ENCODE results near the gene SH3BP4. TPM values are rescaled to one million over a fixed set of nuclear protein-coding genes. Genes with fewer than 3 reads are reported as not detected.
A peak's percentile ranks its signal among the peaks of the same experiment; 100 is the strongest.

SH3BP4 gene
- total RNA-seq, 1 donor from 2014 or later: 9.6 TPM

DNA sequence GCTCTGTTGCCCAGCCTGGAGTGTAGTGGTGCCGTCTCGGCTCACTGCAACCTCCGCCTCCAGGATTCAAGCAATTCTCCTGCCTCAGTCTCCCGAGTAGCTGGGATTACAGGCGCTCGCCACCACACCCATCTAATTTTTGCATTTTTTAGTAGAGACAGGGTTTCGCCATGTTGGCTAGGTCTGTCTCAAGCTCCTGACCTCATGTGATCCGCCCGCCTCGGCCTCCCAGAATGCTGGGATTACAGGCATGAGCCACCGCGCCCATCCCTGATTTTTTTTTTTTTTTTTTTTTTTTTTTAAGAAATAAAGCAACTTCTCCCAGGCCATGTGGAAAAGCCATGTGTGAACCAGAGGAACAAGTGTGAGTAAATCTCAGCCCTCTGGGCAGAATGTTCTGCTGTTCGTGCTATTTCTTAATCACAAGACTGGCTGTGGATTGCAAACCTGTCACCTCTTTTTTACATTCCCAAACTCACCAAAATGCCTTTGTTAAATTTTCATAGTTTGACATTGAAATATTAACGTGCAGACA is 6.4 kb upstream of the SH3BP4 start:
- Histone ChIP-seq H3K4me3 (no peak overlapping the region), H3K36me3 (no peaks in the 10 kb centered on the region), H3K27me3 (ENCODE audit: low read depth) (peaks cover 9% of the 10 kb centered on the region), H3K4me1 (no peaks in the 10 kb centered on the region), H3K27ac (replicated peaks) (no peak overlapping the region), H3K9me3 (replicated peaks) (peaks cover 12% of the 10 kb centered on the region)
- intact Hi-C loops (cut with micrococcal nuclease): no loop called here
- TF ChIP-seq, protein P1, sequence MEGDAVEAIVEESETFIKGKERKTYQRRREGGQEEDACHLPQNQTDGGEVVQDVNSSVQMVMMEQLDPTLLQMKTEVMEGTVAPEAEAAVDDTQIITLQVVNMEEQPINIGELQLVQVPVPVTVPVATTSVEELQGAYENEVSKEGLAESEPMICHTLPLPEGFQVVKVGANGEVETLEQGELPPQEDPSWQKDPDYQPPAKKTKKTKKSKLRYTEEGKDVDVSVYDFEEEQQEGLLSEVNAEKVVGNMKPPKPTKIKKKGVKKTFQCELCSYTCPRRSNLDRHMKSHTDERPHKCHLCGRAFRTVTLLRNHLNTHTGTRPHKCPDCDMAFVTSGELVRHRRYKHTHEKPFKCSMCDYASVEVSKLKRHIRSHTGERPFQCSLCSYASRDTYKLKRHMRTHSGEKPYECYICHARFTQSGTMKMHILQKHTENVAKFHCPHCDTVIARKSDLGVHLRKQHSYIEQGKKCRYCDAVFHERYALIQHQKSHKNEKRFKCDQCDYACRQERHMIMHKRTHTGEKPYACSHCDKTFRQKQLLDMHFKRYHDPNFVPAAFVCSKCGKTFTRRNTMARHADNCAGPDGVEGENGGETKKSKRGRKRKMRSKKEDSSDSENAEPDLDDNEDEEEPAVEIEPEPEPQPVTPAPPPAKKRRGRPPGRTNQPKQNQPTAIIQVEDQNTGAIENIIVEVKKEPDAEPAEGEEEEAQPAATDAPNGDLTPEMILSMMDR (IDR thresholded peaks at IDR 0.05; ENCODE audit: borderline replicate concordance): no peak
- no peak for DNase-seq

DNA sequence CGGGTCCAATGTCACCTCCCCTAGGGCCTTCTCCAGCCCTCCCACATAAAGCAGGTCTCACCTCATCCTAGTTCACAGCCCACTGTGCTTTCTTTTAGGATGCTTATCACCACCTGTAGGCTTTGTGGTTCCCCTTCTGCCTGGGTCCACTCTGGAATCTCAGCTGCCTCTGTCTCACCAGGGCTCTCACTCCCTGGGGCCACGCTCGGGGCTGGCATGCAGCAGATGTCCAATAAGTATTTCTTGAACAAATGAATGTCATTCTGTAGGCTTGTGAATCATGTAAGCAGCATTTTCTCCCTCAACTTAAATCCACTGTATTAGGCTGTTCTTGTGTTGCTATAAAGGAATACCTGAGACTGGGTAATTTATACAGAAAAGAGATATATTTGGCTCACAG is 4.3 kb upstream of the SH3BP4 start:
- Histone ChIP-seq H3K9me3 (replicated peaks) (peaks cover 12% of the 10 kb centered on the region), H3K27me3 (ENCODE audit: low read depth) (no peaks in the 10 kb centered on the region), H3K4me1 (peaks cover 12% of the 10 kb centered on the region), H3K27ac (replicated peaks) (no peak overlapping the region), H3K36me3 (no peaks in the 10 kb centered on the region), H3K4me3 (no peak overlapping the region)
- no peak for DNase-seq
- TF ChIP-seq, protein P1 (IDR thresholded peaks at IDR 0.05; ENCODE audit: borderline replicate concordance): no peak
- intact Hi-C loops (cut with micrococcal nuclease): no loop called here

DNA sequence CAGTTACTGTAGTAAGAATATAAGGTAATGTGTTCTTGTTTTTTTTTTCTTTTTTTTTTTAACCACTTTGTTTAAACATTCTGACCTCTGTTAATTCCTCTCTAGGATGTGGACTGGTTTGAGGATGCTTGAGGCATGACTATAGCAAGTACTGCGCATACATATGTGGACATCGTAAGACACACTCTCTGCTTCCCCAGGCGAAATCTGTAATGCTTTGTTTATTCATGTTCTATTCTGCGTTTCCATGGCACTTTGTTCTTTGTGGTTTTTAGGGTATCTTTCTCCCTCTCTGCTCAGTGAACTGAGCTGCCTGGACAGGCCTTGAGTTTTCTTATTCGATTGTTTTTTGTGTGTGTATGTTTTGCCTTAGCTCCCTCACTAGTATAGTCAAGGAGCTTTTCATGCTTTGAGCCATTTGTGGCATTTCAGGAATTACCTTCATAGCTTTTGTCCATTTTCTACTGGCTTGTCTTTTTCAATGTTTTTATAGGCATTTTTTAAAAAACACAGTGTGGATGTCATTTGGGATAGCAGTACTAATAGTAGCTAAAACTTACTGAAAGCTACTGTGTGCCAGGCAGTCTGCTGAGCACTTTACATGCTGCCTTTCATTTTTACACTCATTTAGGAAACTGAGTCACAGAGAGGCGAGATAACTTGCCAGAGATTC is 1.9 kb upstream of the SH3BP4 start:
- Histone ChIP-seq H3K4me3 (no peak overlapping the region), H3K36me3 (no peaks in the 10 kb centered on the region), H3K9me3 (replicated peaks) (no peaks in the 10 kb centered on the region), H3K4me1 (peaks cover 36% of the 10 kb centered on the region), H3K27me3 (ENCODE audit: low read depth) (no peaks in the 10 kb centered on the region), H3K27ac (replicated peaks) (no peak overlapping the region)
- DNase-seq: no peak
- intact Hi-C loops (cut with micrococcal nuclease): no loop called here
- TF ChIP-seq, protein P1 (IDR thresholded peaks at IDR 0.05; ENCODE audit: borderline replicate concordance): no peak

DNA sequence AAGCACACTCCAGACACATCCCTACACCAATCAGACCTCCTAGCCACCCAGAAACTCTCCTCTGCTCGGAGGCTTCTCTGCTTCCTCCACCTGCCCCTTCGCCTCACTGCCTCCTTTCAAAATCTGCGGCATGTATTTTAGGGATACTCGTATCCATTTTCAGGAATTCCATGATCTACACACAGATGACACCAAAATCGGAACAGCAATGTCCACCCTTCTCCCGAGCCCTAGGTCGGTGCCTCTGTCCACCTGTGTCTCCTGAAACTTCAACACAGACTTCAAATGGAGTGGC is 1.4 kb upstream of the SH3BP4 start:
- H3K36me3 ChIP-seq: no peaks in the 10 kb centered on the region
- intact Hi-C loops (cut with micrococcal nuclease): no loop called here
- H3K9me3 ChIP-seq (replicated peaks): no peaks in the 10 kb centered on the region
- TF ChIP-seq, protein P1 (IDR thresholded peaks at IDR 0.05; ENCODE audit: borderline replicate concordance): no peak
- H3K4me3 ChIP-seq: no peak overlapping the region
- no peak overlapping the region for H3K27ac ChIP-seq (replicated peaks)
- H3K27me3 ChIP-seq (ENCODE audit: low read depth): no peaks in the 10 kb centered on the region
- DNase-seq: no peak
- peaks cover 40% of the 10 kb centered on the region for H3K4me1 ChIP-seq

DNA sequence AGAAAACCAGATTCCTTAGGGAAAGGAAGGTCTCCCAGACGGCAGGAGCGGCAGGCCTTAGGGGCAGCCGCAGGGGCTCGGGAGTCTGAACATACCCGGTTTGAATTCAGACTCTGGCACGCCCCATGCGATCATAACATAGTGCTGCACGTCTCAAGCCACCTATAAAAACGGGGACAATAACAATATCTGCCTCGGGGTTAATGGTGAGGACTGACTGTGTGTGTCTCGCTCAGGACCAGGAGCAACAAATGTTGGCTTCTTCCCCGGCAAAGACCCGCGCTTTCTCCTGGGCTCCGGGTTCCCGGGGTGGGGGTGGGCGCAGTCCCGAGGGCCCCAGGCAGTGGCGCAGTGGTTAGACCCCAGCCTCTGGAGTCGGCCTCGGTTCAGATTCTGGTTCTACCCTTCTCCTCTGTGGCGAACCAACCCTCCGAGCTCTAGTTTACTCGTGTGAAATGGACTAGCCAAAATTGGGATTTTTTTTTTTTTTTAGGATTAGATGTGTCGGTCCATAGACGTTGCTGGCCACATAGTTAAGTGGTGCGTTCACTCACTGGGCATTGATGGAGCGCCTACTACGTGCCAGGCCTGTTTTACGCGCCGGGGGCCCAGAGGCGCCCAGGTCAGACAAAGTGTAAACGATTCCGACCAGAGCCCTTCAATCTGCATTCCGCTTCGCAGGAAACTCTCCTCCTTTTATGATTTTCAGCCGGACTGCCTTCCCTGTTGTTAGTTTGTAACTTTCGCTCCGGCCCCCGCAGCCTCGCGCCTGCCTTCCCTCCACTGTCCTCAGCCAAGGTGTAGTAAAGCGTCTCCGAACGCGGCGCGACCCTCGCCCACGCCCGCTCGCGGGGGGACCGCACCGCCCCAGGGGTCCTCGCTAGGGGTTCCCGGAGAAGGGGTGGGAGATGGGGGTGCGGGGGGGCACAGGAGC is 820 bp upstream of the SH3BP4 start:
- TF ChIP-seq, protein P1 (IDR thresholded peaks at IDR 0.05; ENCODE audit: borderline replicate concordance): no peak
- no peaks in the 10 kb centered on the region for H3K36me3 ChIP-seq
- H3K9me3 ChIP-seq (replicated peaks): no peaks in the 10 kb centered on the region
- DNase-seq: no peak
- H3K4me3 ChIP-seq: peak overlapping the region; percentile 95
- intact Hi-C loops (cut with micrococcal nuclease): no loop called here
- H3K4me1 ChIP-seq: peaks cover 47% of the 10 kb centered on the region
- no peaks in the 10 kb centered on the region for H3K27me3 ChIP-seq (ENCODE audit: low read depth)
- peak overlapping the region; percentile 70 for H3K27ac ChIP-seq (replicated peaks)
